IPS-20b (cell line): ENCODE measurements around the gene HECW1.

ENCODE experiments used
- H3K27ac ChIP-seq: one replicate; pipeline ENCODE4 v1.5.1; 2013; ENCODE audit warnings: low read length
- H3K27me3 ChIP-seq: 2 replicates; pipeline ENCODE4 v1.6.1; 2013; ENCODE audit warnings: mild to moderate bottlenecking, low read length, inconsistent platforms; ENCODE audit not compliant: insufficient read depth
- H3K36me3 ChIP-seq: 2 replicates; pipeline ENCODE4 v1.6.1; 2013; ENCODE audit warnings: low read depth, mild to moderate bottlenecking, inconsistent platforms, low read length, moderate library complexity; ENCODE audit not compliant: insufficient read depth
- H3K4me1 ChIP-seq: 2 replicates; pipeline ENCODE4 v1.6.1; 2013; ENCODE audit warnings: mild to moderate bottlenecking, control low read depth, inconsistent platforms, low read length, moderate library complexity; ENCODE audit not compliant: insufficient read depth
- H3K4me3 ChIP-seq: 2 replicates; pipeline ENCODE4 v1.5.1; 2013; ENCODE audit warnings: mild to moderate bottlenecking, low read length, inconsistent platforms
- H3K9ac ChIP-seq: 2 replicates; pipeline ENCODE4 v1.6.1; 2013; ENCODE audit warnings: low read depth, mild to moderate bottlenecking, inconsistent platforms, low read length, moderate library complexity
- H3K9me3 ChIP-seq: 2 replicates; pipeline ENCODE4 v1.6.1; 2013; ENCODE audit warnings: mild to moderate bottlenecking, low read depth, low read length, inconsistent platforms; ENCODE audit not compliant: insufficient read depth

Gene HECW1

GRCh38 chr7:43244784-43245183 lies 132.3 kb downstream of the HECW1 start:
- Histone ChIP-seq H3K36me3 (no peaks in the 10 kb centered on the region), H3K9me3 (no peaks in the 10 kb centered on the region), H3K4me3 (no peak overlapping the region), H3K9ac (no peak overlapping the region), H3K4me1 (peaks cover 5% of the 10 kb centered on the region; the same call in 1 of the 2 replicates), H3K27me3 (no peaks in the 10 kb centered on the region), H3K27ac (no peak overlapping the region)

GRCh38 chr7:43247757-43248156 lies 135.3 kb downstream of the HECW1 start:
- Histone ChIP-seq H3K9ac (no peak overlapping the region), H3K9me3 (no peaks in the 10 kb centered on the region), H3K4me1 (peaks cover 5% of the 10 kb centered on the region; the same call in 1 of the 2 replicates), H3K36me3 (no peaks in the 10 kb centered on the region), H3K4me3 (no peak overlapping the region), H3K27ac (no peak overlapping the region), H3K27me3 (no peaks in the 10 kb centered on the region)

GRCh38 chr7:43248553-43248952 lies 136.1 kb downstream of the HECW1 start:
- no peaks in the 10 kb centered on the region for H3K36me3 ChIP-seq
- no peak overlapping the region for H3K4me3 ChIP-seq
- H3K27ac ChIP-seq, result no peak overlapping the region
- H3K27me3 ChIP-seq, result no peaks in the 10 kb centered on the region
- peaks cover 5% of the 10 kb centered on the region; the same call in 1 of the 2 replicates for H3K4me1 ChIP-seq
- H3K9ac ChIP-seq, result no peak overlapping the region
- H3K9me3 ChIP-seq, result no peaks in the 10 kb centered on the region

GRCh38 chr7:43248961-43249822 lies 136.7 kb downstream of the HECW1 start:
- H3K4me3 ChIP-seq, result no peak overlapping the region

GRCh38 chr7:43249823-43250145 lies 137.3 kb downstream of the HECW1 start:
- Histone ChIP-seq H3K27me3 (no peaks in the 10 kb centered on the region), H3K27ac (no peak overlapping the region), H3K9me3 (no peaks in the 10 kb centered on the region), H3K36me3 (no peaks in the 10 kb centered on the region), H3K4me1 (peaks cover 5% of the 10 kb centered on the region; the same call in 1 of the 2 replicates), H3K4me3 (no peak overlapping the region), H3K9ac (no peak overlapping the region)

More at GRCh38 chr7:43248961-43249822, 136.7 kb downstream of the HECW1 start:
- Histone ChIP-seq H3K4me1 (peaks cover 5% of the 10 kb centered on the region; the same call in 1 of the 2 replicates), H3K9me3 (no peaks in the 10 kb centered on the region), H3K27me3 (no peaks in the 10 kb centered on the region), H3K9ac (no peak overlapping the region), H3K36me3 (no peaks in the 10 kb centered on the region), H3K27ac (no peak overlapping the region)

- no peaks in the 10 kb centered on the region for H3K4me1 ChIP-seq
- no peak overlapping the region for H3K9ac ChIP-seq
- no peak overlapping the region for H3K4me3 ChIP-seq
- no peaks in the 10 kb centered on the region for H3K27me3 ChIP-seq
- H3K27ac ChIP-seq, result no peak overlapping the region
- no peaks in the 10 kb centered on the region for H3K9me3 ChIP-seq
- H3K36me3 ChIP-seq, result no peaks in the 10 kb centered on the region
These were observed 148.8 kb downstream of the HECW1 start for GRCh38 chr7:43260980-43261878.

- Histone ChIP-seq H3K9me3 (no peaks in the 10 kb centered on the region), H3K9ac (no peak overlapping the region), H3K4me3 (no peak overlapping the region), H3K27ac (no peak overlapping the region), H3K27me3 (no peaks in the 10 kb centered on the region), H3K36me3 (no peaks in the 10 kb centered on the region), H3K4me1 (no peaks in the 10 kb centered on the region)
These were observed 152.7 kb downstream of the HECW1 start for GRCh38 chr7:43265139-43265538.

GRCh38 chr7:43273939-43274719 lies 161.7 kb downstream of the HECW1 start:
- no peak overlapping the region for H3K4me3 ChIP-seq
- H3K27ac ChIP-seq, result no peak overlapping the region
- H3K4me1 ChIP-seq, result peaks cover 5% of the 10 kb centered on the region; the same call in 1 of the 2 replicates
- H3K9me3 ChIP-seq, result peaks cover 12% of the 10 kb centered on the region
- no peak overlapping the region for H3K9ac ChIP-seq
- no peaks in the 10 kb centered on the region for H3K36me3 ChIP-seq
- H3K27me3 ChIP-seq, result no peaks in the 10 kb centered on the region

GRCh38 chr7:43274752-43275151 lies 162.3 kb downstream of the HECW1 start:
- peaks cover 5% of the 10 kb centered on the region; the same call in 1 of the 2 replicates for H3K4me1 ChIP-seq
- H3K27me3 ChIP-seq, result no peaks in the 10 kb centered on the region
- H3K4me3 ChIP-seq, result no peak overlapping the region
- H3K36me3 ChIP-seq, result no peaks in the 10 kb centered on the region
- H3K9ac ChIP-seq, result no peak overlapping the region
- no peak overlapping the region for H3K27ac ChIP-seq
- peaks cover 12% of the 10 kb centered on the region for H3K9me3 ChIP-seq

- Histone ChIP-seq H3K4me3 (no peak overlapping the region), H3K27me3 (no peaks in the 10 kb centered on the region), H3K27ac (no peak overlapping the region), H3K36me3 (no peaks in the 10 kb centered on the region), H3K4me1 (peaks cover 5% of the 10 kb centered on the region; the same call in 1 of the 2 replicates), H3K9me3 (peaks cover 5% of the 10 kb centered on the region; the same call in 1 of the 2 replicates), H3K9ac (no peak overlapping the region)
These were observed 164.1 kb downstream of the HECW1 start for GRCh38 chr7:43276547-43276946.

GRCh38 chr7:43278088-43278644 lies 165.7 kb downstream of the HECW1 start:
- Histone ChIP-seq H3K36me3 (no peaks in the 10 kb centered on the region), H3K27ac (no peak overlapping the region)

More at GRCh38 chr7:43278088-43278644, 165.7 kb downstream of the HECW1 start:
- Histone ChIP-seq H3K27me3 (no peaks in the 10 kb centered on the region), H3K9me3 (no peaks in the 10 kb centered on the region), H3K4me3 (no peak overlapping the region), H3K4me1 (peaks cover 5% of the 10 kb centered on the region; the same call in 1 of the 2 replicates), H3K9ac (no peak overlapping the region)
